Measurements from ENCODE around the gene PPP2R5D. TPM values are rescaled to one million over a fixed set of nuclear protein-coding genes. Genes with fewer than 3 reads are reported as not detected.
A peak's percentile ranks its signal among the peaks of the same experiment; 100 is the strongest.

The PPP2R5D gene
- total and polyA plus RNA-seq, 9 of the 15 experiments (the other 6 are each of a cell fraction or from before 2014, with no cell fraction given), result 1.3 to 96.1 (median 38.4) TPM

- intact Hi-C loops (cut with micrococcal nuclease), result no loop called here
- in situ Hi-C loops (cut with MboI), result no loop called here
- Histone ChIP-seq H3K27me3 (ENCODE audit: control insufficient read depth in 2 of 2, insufficient read depth in 2 of 2, low read length in 2 of 2) (no peaks in the 10 kb centered on the region), H3K79me2 (ENCODE audit: control insufficient read depth, insufficient read depth, low read length) (peaks cover 36% of the 10 kb centered on the region), H3K36me3 (ENCODE audit: control insufficient read depth, insufficient read depth, low read length) (peaks cover 74% of the 10 kb centered on the region), H3K4me2 (ENCODE audit: insufficient read depth, low read length) (peak within 1 kb of the TSS; percentile 93), H3K9ac (ENCODE audit: insufficient read depth in 1 of 2, low read depth in 2 of 2, low read length in 2 of 2) (peak within 1 kb of the TSS; percentile 96 to 97), H3K9me1 (ENCODE audit: control insufficient read depth, insufficient read depth, low read length) (peaks cover 9% of the 10 kb centered on the region), H3K27ac (ENCODE audit: extremely low read depth, low read depth, low read length) (peak within 1 kb of the TSS; percentile 95), H4K20me1 (replicated peaks; ENCODE audit: control insufficient read depth, insufficient read depth, low read length) (no peaks in the 10 kb centered on the region), H3K4me3 (peak within 1 kb of the TSS; percentile 73), H2AFZ (ENCODE audit: low read depth, low read length) (peak within 1 kb of the TSS; percentile 78), H3K4me1 (replicated peaks in 1 of 2; ENCODE audit: control insufficient read depth in 2 of 2, insufficient read depth in 2 of 2, low read length in 2 of 2) (peaks cover 27 to 29% of the 10 kb centered on the region in 2 experiments), H3K9me3 (replicated peaks; ENCODE audit: control insufficient read depth, insufficient read depth, low read depth, low read length) (no peaks in the 10 kb centered on the region)
- ChIA-PET POLR2A (interaction anchor here (0.5 to 3.2 kb wide), 24 partner anchors 9 to 1025 kb away, joined by 3 to 22 read pairs (median 4); partner anchors contain the start of genes KLHDC3, MEA1 and RRP36), CTCF (ENCODE audit: low intra/inter-chr PET ratio) (interaction anchor here (0.6 to 0.7 kb wide), 2 partner anchors 16 to 119 kb away, joined by 3 to 5 read pairs; no protein-coding TSS in a partner anchor)
- FAIRE-seq (peak; percentile 91), ATAC-seq (peak; percentile 98), DNase-seq (ENCODE audit: extremely low read depth in 1 of 4, low spot score in 3 of 4) (peak; percentile 96 to 98 (median 97))
- no TSS peak for BruUV-seq (replicated peaks)
- WGBS (ENCODE audit: insufficient coverage, low coverage, missing lambda C conversion rate), result 2% methylated on average over 42 of the region's 45 CpGs
- TF ChIP-seq YY1 (IDR thresholded peaks at IDR 0.05; ENCODE audit: borderline replicate concordance in 1 of 3, control insufficient read depth in 1 of 3, extremely low read depth in 1 of 3, insufficient read depth in 3 of 3, insufficient read length in 1 of 3, insufficient replicate concordance in 2 of 3, low read depth in 1 of 3, low read length in 2 of 3) (peak in 2 of 3 experiments; percentile 79 to 86), CHD2 (IDR thresholded peaks at IDR 0.05; ENCODE audit: low read depth, low read length) (peak; percentile 16; the same call in 1 of the 2 replicates), MLLT1 (IDR thresholded peaks at IDR 0.05) (peak; percentile 37 to 65; a peak in 2 of 4 replicates), ETS1 (conservative IDR thresholded peaks at IDR 0.05; ENCODE audit: control insufficient read depth, low read depth, low read length) (peak; percentile 93), MCM2 (IDR thresholded peaks at IDR 0.05; ENCODE audit: low read depth) (0 out of 2 replicates have a peak, but pooled peaks have one; percentile 27), ZNF217 (CRISPR knock-in tag; IDR thresholded peaks at IDR 0.05) (no peak), KLF6 (CRISPR knock-in tag; IDR thresholded peaks at IDR 0.05; ENCODE audit: borderline replicate concordance) (peak; percentile 95), NONO (IDR thresholded peaks at IDR 0.05; ENCODE audit: low read depth in 2 of 2, low read length in 1 of 2) (peak in 1 of 2 experiments; percentile 83; a peak in 3 of 4 replicates), GTF2B (IDR thresholded peaks at IDR 0.05; ENCODE audit: extremely low read depth, insufficient read length) (no peak), STAT5A (IDR thresholded peaks at IDR 0.05; ENCODE audit: borderline replicate concordance, low read length) (no peak; the same call in 1 of the 2 replicates), ZNF76 (CRISPR knock-in tag; IDR thresholded peaks at IDR 0.05; ENCODE audit: borderline replicate concordance) (0 out of 2 replicates have a peak, but pooled peaks have one; percentile 54), GATA2 (CRISPR knock-in tag; IDR thresholded peaks at IDR 0.05) (no peak), FOXO4 (CRISPR knock-in tag; IDR thresholded peaks at IDR 0.05) (peak; percentile 68), FUS (optimal IDR thresholded peaks at IDR 0.05; ENCODE audit: low read depth, low read length) (peak; percentile 94), COPS2 (conservative IDR thresholded peaks at IDR 0.05) (no peak), GATAD2B (IDR thresholded peaks at IDR 0.05; ENCODE audit: borderline replicate concordance) (no peak; the same call in 1 of the 2 replicates)
Measured at GRCh38 chr6:43053545-43054205, 69.3 kb downstream of the PPP2R5D start, which contains the start of gene CUL7. CUL7 (minus strand) TSS chr6:43053851; CDS start chr6:43052788, 1,063 bp downstream.

Measured in K562 (cell line).